BJ (cell line): Measurements from ENCODE around the gene FBXO22. TPM values are rescaled to one million over a fixed set of nuclear protein-coding genes. Genes with fewer than 3 reads are reported as not detected.

Experiments used
- CTCF ChIA-PET: fragments of 350-600 bp; formaldehyde crosslinking; extraction: SDS; loops from one replicate; lab custom pipeline; 2021; ENCODE audit warnings: antibody characterized with exemption, inconsistent platforms; lab: Yijun Ruan, JAX
- POLR2A ChIA-PET: fragments of 300-600 bp; sonication (Branson Sonifier 250); formaldehyde crosslinking; extraction: SDS; loops from one replicate; lab custom pipeline; 2021; ENCODE audit warnings: antibody characterized with exemption; lab: Charles Lee
- DNase-seq: peaks from one replicate; pipeline ENCODE4 v3.0.0-alpha.2; 2011; ENCODE audit warnings: low read depth
- H3K27me3 ChIP-seq: 2 replicates; pipeline ENCODE4 v1.6.0; 2011; ENCODE audit warnings: low read length; ENCODE audit not compliant: control insufficient read depth, insufficient read depth
- H3K36me3 ChIP-seq: 2 replicates; pipeline ENCODE4 v1.5.1; 2011; ENCODE audit warnings: low read length; ENCODE audit not compliant: control insufficient read depth, insufficient read depth
- H3K4me3 ChIP-seq: 2 replicates; pipeline ENCODE4 v1.5.1; 2011; ENCODE audit warnings: low read depth, mild to moderate bottlenecking, control low read depth, low read length
- CTCF ChIP-seq: IDR thresholded peaks from 2 replicates; pipeline ENCODE4 v1.5.1; 2011; ENCODE audit warnings: low read depth, mild to moderate bottlenecking, control low read depth, inconsistent platforms, low read length, moderate library complexity; ENCODE audit not compliant: insufficient read depth
- polyA plus RNA-seq: library from polyadenylated mRNA; depleted of rRNA; stranded (reverse); fragments of >200 nt; gene quantifications from 2 replicates; pipeline ENCODE4 v1.2.3, GENCODE V29; 2011

FBXO22 gene
- polyA plus RNA-seq, 1 experiment: 31.8 TPM

- ChIA-PET CTCF (interaction anchor here (1.6 kb wide), 1 partner anchor 19 kb away, joined by 6 read pairs; no protein-coding TSS in a partner anchor), POLR2A (no interaction called here)
- Histone ChIP-seq H3K4me3 (no peak overlapping the region), H3K27me3 (no peaks in the 10 kb centered on the region), H3K36me3 (no peaks in the 10 kb centered on the region)
- no peak for DNase-seq
- TF ChIP-seq CTCF: no peak
Measured at GRCh38 chr15:75945953-75946352, 42.3 kb downstream of the FBXO22 start.

- ChIA-PET CTCF (interaction anchor here (0.6 to 1.6 kb wide), 4 partner anchors 16 to 137 kb away, joined by 3 to 6 read pairs (median 3); partner anchors contain the start of gene NRG4), POLR2A (interaction anchor here (0.6 kb wide), 1 partner anchor 59 kb away, joined by 3 read pairs; no protein-coding TSS in a partner anchor)
Measured at GRCh38 chr15:75947092-75947491, 43.4 kb downstream of the FBXO22 start.

GRCh38 chr15:75948761-75949296 is 45.2 kb downstream of the FBXO22 start:
- Histone ChIP-seq H3K36me3 (no peaks in the 10 kb centered on the region), H3K27me3 (no peaks in the 10 kb centered on the region), H3K4me3 (no peak overlapping the region)
- ChIA-PET CTCF (no interaction called here), POLR2A (no interaction called here)
- no peak for TF ChIP-seq CTCF
- no peak for DNase-seq

More at GRCh38 chr15:75947092-75947491, 43.4 kb downstream of the FBXO22 start:
- Histone ChIP-seq H3K27me3 (no peaks in the 10 kb centered on the region), H3K36me3 (no peaks in the 10 kb centered on the region), H3K4me3 (no peak overlapping the region)
- TF ChIP-seq CTCF: no peak
- peak; percentile 49 for DNase-seq

- H3K4me3 ChIP-seq: no peak overlapping the region
- no peaks in the 10 kb centered on the region for H3K27me3 ChIP-seq
- TF ChIP-seq CTCF: no peak
- ChIA-PET POLR2A (no interaction called here), CTCF (no interaction called here)
- no peak for DNase-seq
- no peaks in the 10 kb centered on the region for H3K36me3 ChIP-seq
Measured at GRCh38 chr15:75952525-75952924, 48.8 kb downstream of the FBXO22 start.

- CTCF ChIA-PET: interaction anchor here (1.1 kb wide), 1 partner anchor 10 kb away, joined by 3 read pairs; no protein-coding TSS in a partner anchor
- TF ChIP-seq CTCF: no peak
- no peaks in the 10 kb centered on the region for H3K27me3 ChIP-seq
- DNase-seq: no peak
- no peak overlapping the region for H3K4me3 ChIP-seq
- POLR2A ChIA-PET: no interaction called here
- no peaks in the 10 kb centered on the region for H3K36me3 ChIP-seq
Measured at GRCh38 chr15:75955720-75956119, 52.0 kb downstream of the FBXO22 start.
